Astrocyte (in vitro differentiated cells and primary cell): Measurements from ENCODE around the gene SBNO2. TPM values are rescaled to one million over a fixed set of nuclear protein-coding genes. Genes with fewer than 3 reads are reported as not detected.

ENCODE experiments used
- DNase-seq: peaks from one replicate; pipeline ENCODE4 v3.0.0-alpha.2; 2010; ENCODE audit warnings: low read depth
- FAIRE-seq: peaks from 2 replicates; lab custom pipeline; 2011; peaks lifted over from hg19 to GRCh38; lab: Jason Lieb, UNC
- H2AFZ ChIP-seq: 2 replicates; pipeline ENCODE4 v1.6.0; 2012; ENCODE audit warnings: low read depth, low read length, inconsistent platforms
- H3K27ac ChIP-seq: 2 replicates; pipeline ENCODE4 v1.5.1; 2011; ENCODE audit warnings: low read depth, low read length, inconsistent platforms
- H3K27me3 ChIP-seq: 2 replicates; pipeline ENCODE4 v1.6.0; 2011; ENCODE audit warnings: low read length, inconsistent platforms; ENCODE audit not compliant: insufficient read depth
- H3K36me3 ChIP-seq: 2 replicates; pipeline ENCODE4 v1.5.1; 2011; ENCODE audit warnings: low read length, inconsistent platforms; ENCODE audit not compliant: insufficient read depth
- H3K4me1 ChIP-seq: 2 replicates; pipeline ENCODE4 v1.5.1; 2011; ENCODE audit warnings: low read length, inconsistent platforms; ENCODE audit not compliant: insufficient read depth
- H3K4me2 ChIP-seq: 2 replicates; pipeline ENCODE4 v1.6.0; 2012; ENCODE audit warnings: low read length, inconsistent platforms
- H3K4me3 ChIP-seq: 2 replicates; pipeline ENCODE4 v1.5.1; 2011; ENCODE audit warnings: low read depth, mild to moderate bottlenecking, low read length, inconsistent platforms; ENCODE audit not compliant: insufficient read depth
- H3K79me2 ChIP-seq: 2 replicates; pipeline ENCODE4 v1.6.0; 2012; ENCODE audit warnings: mild to moderate bottlenecking, low read length, inconsistent platforms; ENCODE audit not compliant: insufficient read depth
- H3K9ac ChIP-seq: 2 replicates; pipeline ENCODE4 v1.6.0; 2012; ENCODE audit warnings: mild to moderate bottlenecking, low read length, inconsistent platforms
- H3K9me3 ChIP-seq: 2 replicates; pipeline ENCODE4 v1.5.1; 2012; ENCODE audit warnings: low read depth, mild to moderate bottlenecking, low read length, inconsistent platforms; ENCODE audit not compliant: insufficient read depth
- H4K20me1 ChIP-seq: 2 replicates; pipeline ENCODE4 v1.6.0; 2012; ENCODE audit warnings: low read length, inconsistent platforms; ENCODE audit not compliant: insufficient read depth
- H3K27ac Mint-ChIP-seq: one replicate; pipeline ENCODE4 v1.8.0; 2021; ENCODE audit warnings: mild to moderate bottlenecking, mixed read lengths; ENCODE audit not compliant: unreplicated experiment
- H3K27me3 Mint-ChIP-seq: one replicate; pipeline ENCODE4 v1.8.0; 2021; ENCODE audit warnings: low read depth, mixed read lengths; ENCODE audit not compliant: unreplicated experiment
- H3K36me3 Mint-ChIP-seq: one replicate; pipeline ENCODE4 v1.8.0; 2021; ENCODE audit warnings: low read depth, mixed read lengths; ENCODE audit not compliant: unreplicated experiment
- H3K4me1 Mint-ChIP-seq: one replicate; pipeline ENCODE4 v1.8.0; 2021; ENCODE audit warnings: low read depth, mixed read lengths; ENCODE audit not compliant: unreplicated experiment
- H3K4me3 Mint-ChIP-seq: one replicate; pipeline ENCODE4 v1.8.0; 2021; ENCODE audit warnings: mild to moderate bottlenecking, moderate library complexity, mixed read lengths; ENCODE audit not compliant: unreplicated experiment
- H3K9me3 Mint-ChIP-seq: one replicate; pipeline ENCODE4 v1.8.0; 2021; ENCODE audit warnings: mild to moderate bottlenecking, mixed read lengths; ENCODE audit not compliant: unreplicated experiment
- CTCF ChIP-seq: IDR thresholded peaks from 2 replicates; pipeline ENCODE4 v1.5.1; 2011; ENCODE audit warnings: low read depth, mild to moderate bottlenecking, inconsistent platforms, low read length, moderate library complexity; ENCODE audit not compliant: insufficient read depth
- EZH2 ChIP-seq: IDR thresholded peaks from 2 replicates; pipeline ENCODE4 v1.6.1; 2012; ENCODE audit warnings: mild to moderate bottlenecking, low read length, inconsistent platforms; ENCODE audit not compliant: insufficient read depth
- total RNA-seq: library from RNA; stranded (reverse); gene quantifications from 2 replicates; pipeline ENCODE4 v1.2.1, GENCODE V29; 2021

The SBNO2 gene
- total RNA-seq, 1 donor from 2014 or later: 39.3 TPM

DNA sequence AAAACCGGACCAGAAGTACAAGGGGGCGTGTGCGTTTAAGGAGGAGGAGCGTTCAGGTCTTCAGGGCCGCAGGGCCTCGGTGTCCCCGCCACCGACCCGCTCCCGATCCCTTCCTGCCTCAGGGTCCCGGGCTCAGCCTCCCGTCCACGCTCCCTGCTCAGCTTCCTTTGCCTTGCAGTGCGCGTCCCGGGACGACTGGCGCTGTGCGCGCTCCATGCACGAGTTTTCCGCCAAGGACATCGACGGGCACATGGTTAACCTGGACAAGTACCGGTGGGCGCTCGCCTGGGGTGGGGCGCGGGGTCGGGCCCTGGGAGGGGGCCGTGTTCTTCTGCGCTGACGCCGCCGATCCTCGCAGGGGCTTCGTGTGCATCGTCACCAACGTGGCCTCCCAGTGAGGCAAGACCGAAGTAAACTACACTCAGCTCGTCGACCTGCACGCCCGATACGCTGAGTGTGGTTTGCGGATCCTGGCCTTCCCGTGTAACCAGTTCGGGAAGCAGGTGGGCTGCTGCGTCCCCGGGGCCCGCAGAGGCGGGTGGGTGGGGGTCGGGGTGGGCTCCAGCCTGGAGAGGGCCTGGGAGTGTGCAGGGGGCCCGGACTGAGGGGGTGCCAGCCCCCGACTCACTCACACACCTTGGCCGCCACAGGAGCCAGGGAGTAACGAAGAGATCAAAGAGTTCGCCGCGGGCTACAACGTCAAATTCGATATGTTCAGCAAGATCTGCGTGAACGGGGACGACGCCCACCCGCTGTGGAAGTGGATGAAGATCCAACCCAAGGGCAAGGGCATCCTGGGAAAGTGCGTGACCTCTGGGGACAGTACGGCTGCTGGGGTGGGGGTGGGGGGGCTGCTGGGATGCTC, 68.8 kb downstream of the SBNO2 start:
- no peak for FAIRE-seq
- peak; percentile 39 for DNase-seq

DNA sequence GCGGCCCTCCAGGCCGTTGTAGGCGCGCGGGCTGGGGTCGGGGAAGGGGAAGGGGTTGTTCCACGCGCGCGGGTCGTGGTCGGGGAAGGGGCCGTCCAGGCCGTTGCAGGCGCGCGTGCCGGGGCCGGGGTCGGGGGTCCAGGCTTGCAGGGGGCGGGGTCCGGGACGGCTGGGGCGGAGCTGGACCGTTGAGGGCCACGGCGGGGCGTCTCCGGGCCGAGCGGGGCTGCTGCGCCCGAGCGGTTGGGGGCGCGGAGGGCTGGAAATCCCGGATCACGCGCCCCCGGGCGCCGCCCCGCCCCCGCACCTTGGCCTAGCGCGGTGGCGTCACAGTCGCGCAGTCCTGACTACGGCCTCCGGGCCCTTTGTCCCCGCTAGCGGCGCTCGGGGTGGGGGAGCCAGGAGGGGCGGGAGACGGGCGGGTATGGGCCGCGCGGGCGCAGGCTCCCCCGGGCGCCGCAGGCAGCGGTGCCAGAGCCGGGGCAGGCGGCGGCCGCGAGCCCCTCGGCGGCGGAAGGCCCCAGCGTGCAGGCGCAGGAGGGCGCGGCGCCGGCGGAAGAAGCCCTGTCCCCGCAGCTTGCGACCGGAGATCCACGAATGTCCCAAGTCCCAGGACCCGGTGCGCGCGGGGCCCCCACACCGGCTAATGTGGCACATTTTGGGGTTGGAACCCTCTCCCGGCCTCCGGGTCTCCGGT, 69.6 kb downstream of the SBNO2 start:
- Mint-ChIP-seq H3K27me3 (no peaks in the 10 kb centered on the region), H3K36me3 (peaks cover 2% of the 10 kb centered on the region), H3K4me1 (peaks cover 11% of the 10 kb centered on the region), H3K4me3 (peak overlapping the region; percentile 82), H3K9me3 (peaks cover 4% of the 10 kb centered on the region), H3K27ac (no peak overlapping the region)
- Histone ChIP-seq H3K4me1 (peaks cover 38% of the 10 kb centered on the region), H3K27ac (peak overlapping the region; percentile 85), H3K79me2 (peaks cover 23% of the 10 kb centered on the region), H3K9me3 (no peaks in the 10 kb centered on the region), H2AFZ (no peak overlapping the region), H3K27me3 (no peaks in the 10 kb centered on the region), H4K20me1 (peaks cover 30% of the 10 kb centered on the region), H3K36me3 (no peaks in the 10 kb centered on the region), H3K4me2 (peak overlapping the region; percentile 96), H3K4me3 (peak overlapping the region; percentile 69), H3K9ac (peak overlapping the region; percentile 88)
- TF ChIP-seq EZH2 (no peak), CTCF (no peak)
- DNase-seq (peak; percentile 46), FAIRE-seq (no peak)

More for the DNA sequence above, 68.8 kb downstream of the SBNO2 start:
- H3K27me3 ChIP-seq: no peaks in the 10 kb centered on the region
- Mint-ChIP-seq H3K4me1 (peaks cover 11% of the 10 kb centered on the region), H3K4me3 (peak overlapping the region; percentile 82), H3K36me3 (no peaks in the 10 kb centered on the region), H3K27ac (no peak overlapping the region), H3K9me3 (no peaks in the 10 kb centered on the region), H3K27me3 (no peaks in the 10 kb centered on the region)
- no peak overlapping the region for H2AFZ ChIP-seq
- peaks cover 30% of the 10 kb centered on the region for H4K20me1 ChIP-seq
- peak overlapping the region; percentile 78 for H3K27ac ChIP-seq
- peaks cover 34% of the 10 kb centered on the region for H3K4me1 ChIP-seq
- H3K4me2 ChIP-seq: peak overlapping the region; percentile 96
- TF ChIP-seq EZH2: no peak
- TF ChIP-seq CTCF: no peak
- peaks cover 23% of the 10 kb centered on the region for H3K79me2 ChIP-seq
- H3K9me3 ChIP-seq: no peaks in the 10 kb centered on the region
- no peaks in the 10 kb centered on the region for H3K36me3 ChIP-seq
- peak overlapping the region; percentile 69 for H3K4me3 ChIP-seq
- peak overlapping the region; percentile 88 for H3K9ac ChIP-seq
